ENCODE data around the gene PXT1. TPM values are rescaled to one million over a fixed set of nuclear protein-coding genes. Genes with fewer than 3 reads are reported as not detected.

The PXT1 gene
- total and polyA plus RNA-seq, 9 of the 15 experiments (the other 6 are each of a cell fraction or from before 2014, with no cell fraction given) = 0.09 to 0.11 (median 0.10) TPM; not detected in 5

GRCh38 chr6:36414481-36414880, 28.2 kb downstream of the PXT1 start (continued):
- TF ChIP-seq CHD7 (IDR thresholded peaks at IDR 0.05; ENCODE audit: low read depth, low read length) (no peak), TRIM28 (IDR thresholded peaks at IDR 0.05) (no peak), PURB (CRISPR knock-in tag; IDR thresholded peaks at IDR 0.05; ENCODE audit: low read depth) (no peak), CAMTA2 (CRISPR knock-in tag; conservative IDR thresholded peaks at IDR 0.05) (no peak), ZNF77 (CRISPR knock-in tag; IDR thresholded peaks at IDR 0.05) (no peak), SIN3B (IDR thresholded peaks at IDR 0.05; ENCODE audit: low read depth) (no peak), RREB1 (CRISPR knock-in tag; IDR thresholded peaks at IDR 0.05) (no peak), GATAD2B (IDR thresholded peaks at IDR 0.05; ENCODE audit: borderline replicate concordance) (no peak), MBD1 (CRISPR knock-in tag; IDR thresholded peaks at IDR 0.05) (no peak), ZBTB17 (CRISPR knock-in tag; IDR thresholded peaks at IDR 0.05) (no peak)
